Activated CD8-positive, alpha-beta memory T cell treated with anti-CD3 and anti-CD28 coated beads, Interleukin-2, amount 50 U/mL, for 24 hours (primary cell): ENCODE results near the gene NIPSNAP2.
"Not testable (repeated sequence)": the region's sequence is repeated elsewhere in the genome, so short reads cannot be mapped to it uniquely, and the experiment has no call there.

ENCODE experiments used
- DNase-seq: peaks from one replicate; pipeline ENCODE4 v3.0.0-alpha.2; 2020; ENCODE audit errors: extremely low read depth

Gene NIPSNAP2

DNA sequence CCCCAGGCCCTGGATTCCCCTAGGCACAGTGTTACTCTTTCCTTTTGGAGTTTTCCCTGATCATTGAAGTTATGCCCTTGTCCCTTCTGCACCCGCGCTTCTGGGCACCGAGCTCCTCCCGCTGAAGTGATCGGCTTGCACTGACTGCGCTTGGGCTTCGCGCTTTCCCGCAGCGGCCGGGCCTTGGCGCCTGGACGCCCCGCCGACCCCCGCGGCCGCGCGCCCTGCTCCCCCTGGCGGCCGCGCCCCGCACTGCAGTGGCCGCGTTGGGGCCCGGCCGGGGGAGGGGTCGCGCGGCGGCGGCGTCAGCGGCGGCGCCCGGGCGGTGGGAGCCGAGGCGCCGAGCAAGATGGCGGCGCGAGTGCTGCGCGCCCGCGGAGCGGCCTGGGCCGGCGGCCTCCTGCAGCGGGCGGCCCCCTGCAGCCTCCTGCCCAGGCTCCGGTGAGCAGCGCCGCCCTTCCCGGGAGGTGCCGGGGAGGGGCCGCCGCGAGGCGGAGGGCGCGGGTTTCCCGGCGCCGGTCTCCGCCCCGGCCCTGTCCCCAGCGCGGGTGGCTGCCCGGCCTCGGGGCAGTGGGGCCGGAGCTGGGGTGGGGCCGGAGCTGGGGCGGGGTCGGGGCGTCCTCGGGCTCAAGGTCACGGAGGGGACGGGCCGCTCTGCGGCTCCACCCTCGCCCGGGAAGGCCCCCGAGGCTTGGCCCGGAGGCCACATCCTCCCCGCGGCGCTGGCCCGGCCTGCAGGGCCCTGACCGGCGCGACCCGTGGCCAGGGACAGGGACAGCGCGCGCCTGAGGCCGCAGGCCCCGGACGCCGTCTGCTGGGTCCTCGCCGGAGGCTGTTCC lies at the start of gene NIPSNAP2:
Gene NIPSNAP2, plus strand, starts transcription at position 325 of the 839 bp plus-strand sequence. Its CDS starts 25 bp downstream, at position 350.
- no peak for DNase-seq

DNA sequence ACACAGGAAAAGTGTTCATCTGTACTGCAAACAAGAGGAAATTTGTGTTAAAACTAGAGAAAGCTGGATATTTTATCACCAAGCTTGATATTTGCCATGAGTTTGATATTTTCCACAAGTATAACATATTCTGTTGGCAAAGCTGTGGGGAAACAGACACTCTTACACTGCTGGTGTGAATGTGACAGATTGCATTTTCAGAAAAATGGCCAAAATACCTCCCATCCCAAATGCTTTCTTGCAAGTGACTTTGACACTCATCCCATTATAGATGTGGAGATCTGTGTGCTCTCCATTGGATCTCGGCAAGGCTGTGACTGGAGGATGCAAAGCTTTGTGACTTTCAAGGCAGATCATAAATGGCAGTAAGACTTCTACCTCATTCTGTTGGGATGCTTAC lies 46.6 kb upstream of the NIPSNAP2 start:
- DNase-seq: no peak

DNA sequence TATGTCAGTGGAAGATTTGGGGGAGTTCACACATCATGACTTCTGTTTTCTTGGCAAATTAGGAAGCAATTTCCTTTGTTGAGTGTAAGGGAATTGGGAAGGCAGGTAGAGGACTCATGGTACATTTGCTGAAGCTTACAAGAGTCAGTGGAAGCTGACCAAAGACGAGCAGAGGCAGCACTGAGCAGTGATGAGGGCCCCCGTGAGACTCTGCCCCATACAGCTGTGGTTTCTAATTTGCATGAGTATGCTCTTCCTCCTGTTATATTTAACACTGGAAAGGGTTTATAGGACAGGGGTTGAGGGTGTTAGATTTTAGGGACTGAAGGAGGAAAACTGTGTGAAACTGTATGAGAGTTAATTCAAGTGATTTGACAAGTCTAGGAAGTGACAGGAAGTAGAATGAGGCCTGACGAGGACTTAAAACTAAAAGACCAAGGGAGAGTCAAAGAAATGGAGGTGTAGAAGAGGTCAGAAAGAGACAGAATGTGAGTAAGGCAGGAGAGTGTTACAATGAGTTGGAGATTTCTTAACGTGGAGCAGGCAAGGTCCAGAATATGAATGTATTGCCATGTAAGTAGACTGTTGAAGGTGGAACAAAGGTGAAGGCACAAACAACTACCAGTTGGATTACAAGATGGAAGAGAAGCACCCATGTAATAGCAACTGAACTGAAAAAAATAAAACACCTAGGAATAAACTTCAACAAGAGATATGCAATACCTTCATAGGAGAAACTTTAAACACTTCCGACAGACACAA lies 36.2 kb upstream of the NIPSNAP2 start:
- DNase-seq: no peak

DNA sequence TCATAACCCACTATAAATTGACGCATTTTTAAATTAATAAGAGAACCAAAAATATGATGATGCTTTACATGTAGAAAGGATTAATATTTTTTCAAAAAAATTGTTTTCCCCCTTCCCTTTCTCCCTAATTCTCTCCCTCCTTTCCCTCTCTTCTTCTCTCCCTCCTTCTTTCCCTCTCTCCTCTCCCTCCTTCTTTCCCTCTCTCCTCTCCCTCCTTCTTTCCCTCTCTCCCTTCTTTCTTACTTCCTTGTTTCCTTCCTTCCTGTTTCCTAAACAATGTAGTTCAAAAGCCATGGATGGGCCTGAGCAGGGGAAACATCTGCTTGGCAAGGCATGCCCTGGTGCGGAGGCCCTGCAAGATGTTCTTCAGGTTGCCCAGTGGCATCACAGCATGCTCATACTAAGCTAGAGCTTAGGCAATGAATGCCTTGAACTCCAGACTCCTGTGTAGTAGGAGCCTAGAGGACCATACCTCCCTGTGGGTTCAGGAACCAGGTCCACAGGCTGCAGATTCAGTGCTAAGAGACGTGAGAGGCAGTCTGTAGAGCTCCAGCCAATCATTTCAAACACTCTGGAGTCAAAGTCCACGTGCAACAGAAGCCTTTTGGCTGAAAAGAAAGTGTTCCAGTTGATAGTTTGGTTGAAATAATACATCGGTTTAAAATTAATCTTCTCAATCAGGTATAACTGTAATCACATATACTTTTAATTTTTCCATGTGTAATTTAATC lies 32.8 kb upstream of the NIPSNAP2 start:
- no peak for DNase-seq

DNA sequence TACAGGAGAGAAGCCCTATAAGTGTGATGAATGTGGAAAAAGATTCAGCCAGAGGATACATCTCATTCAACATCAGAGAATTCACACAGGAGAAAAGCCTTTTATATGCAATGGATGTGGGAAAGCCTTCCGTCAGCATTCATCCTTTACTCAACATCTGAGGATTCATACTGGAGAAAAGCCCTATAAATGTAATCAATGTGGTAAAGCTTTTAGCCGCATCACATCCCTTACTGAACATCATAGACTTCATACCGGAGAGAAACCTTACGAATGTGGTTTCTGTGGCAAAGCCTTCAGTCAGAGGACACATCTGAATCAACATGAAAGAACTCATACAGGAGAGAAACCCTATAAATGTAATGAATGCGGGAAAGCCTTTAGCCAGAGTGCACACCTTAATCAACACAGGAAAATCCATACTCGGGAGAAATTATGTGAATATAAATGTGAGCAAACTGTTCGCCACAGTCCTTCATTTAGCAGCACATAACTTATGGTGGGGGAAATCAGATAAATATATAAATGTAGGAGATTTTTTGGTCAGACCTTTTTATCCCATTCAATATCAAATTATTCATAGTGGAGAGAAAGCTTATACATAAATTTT lies 24.8 kb upstream of the NIPSNAP2 start:
- DNase-seq: no peak

DNA sequence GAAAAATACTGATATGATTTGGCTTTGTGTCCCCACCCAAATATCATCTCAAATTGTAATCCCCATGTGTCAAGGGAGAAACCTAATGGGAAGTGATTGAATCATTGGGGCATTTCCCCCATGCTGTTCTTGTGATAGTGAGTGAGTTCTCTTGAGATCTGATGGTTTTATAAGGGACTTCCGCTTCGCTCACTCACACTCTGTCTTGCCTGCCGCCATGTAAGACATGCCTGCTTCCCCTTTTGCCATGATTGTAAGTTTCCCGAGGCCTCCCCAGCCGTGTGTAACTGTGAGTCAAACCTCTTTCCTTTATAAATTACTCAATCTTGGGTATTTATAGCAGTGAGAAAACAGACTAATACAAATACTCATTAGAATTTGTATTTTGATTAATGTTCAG lies 17.8 kb upstream of the NIPSNAP2 start:
- DNase-seq: no peak

DNA sequence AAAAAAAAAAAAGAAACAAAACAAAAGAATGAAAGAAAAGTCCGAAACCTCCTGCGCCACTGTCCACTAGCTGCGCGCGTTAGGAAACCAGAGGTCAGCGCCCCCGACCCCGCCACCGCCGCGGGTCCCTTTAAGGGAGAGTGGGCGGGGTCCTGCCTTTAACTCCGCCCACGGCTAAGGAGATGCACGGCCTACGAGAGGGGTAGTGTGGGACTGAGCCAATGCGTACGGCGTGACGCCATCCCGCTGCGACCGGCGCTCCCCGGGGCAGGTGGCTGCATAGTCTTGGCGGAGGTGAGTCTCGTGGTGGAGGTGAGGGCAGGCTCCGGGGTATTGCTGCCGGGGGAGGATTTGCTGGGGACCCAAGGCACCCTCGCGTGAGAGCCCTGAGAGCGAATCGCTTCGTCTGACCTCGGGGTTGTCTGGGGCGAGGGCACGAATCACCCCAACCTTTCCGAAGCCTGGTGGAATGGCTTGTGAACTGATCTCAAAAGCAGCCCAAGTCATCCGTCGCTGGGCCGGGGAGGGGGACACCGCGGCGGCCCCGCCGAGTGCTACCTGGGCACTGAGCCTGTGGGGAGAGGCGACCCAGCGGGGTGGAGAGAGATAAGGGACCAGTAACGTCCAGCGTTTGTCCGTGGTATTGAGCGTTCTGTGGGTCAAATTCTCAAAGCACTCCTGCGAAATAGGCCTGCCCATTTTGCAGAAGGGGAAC lies 12.6 kb upstream of the NIPSNAP2 start, which contains the start of gene MRPS17:
Gene MRPS17, plus strand, starts transcription at position 241 of the 715 bp plus-strand sequence. CDS start 1,319 bp downstream, outside the sequence.
- peak; percentile 77 for DNase-seq

DNA sequence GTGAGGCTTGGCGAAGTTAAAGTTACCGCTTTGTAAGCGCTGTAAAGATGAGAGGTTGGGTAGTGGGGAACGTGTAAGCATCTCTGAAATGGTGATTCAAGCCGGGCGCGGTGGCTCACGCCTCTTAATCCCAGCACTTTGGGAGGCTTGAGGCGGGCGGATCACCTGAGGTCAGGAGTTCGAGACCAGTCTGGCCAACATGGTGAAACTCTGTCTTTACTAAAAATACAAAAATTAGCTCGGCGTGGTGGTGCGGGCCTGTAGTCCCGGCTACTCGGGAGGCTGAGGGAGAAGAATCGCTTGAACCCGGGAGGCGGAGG lies 12.1 kb upstream of the NIPSNAP2 start:
- not testable (repeated sequence) for DNase-seq

DNA sequence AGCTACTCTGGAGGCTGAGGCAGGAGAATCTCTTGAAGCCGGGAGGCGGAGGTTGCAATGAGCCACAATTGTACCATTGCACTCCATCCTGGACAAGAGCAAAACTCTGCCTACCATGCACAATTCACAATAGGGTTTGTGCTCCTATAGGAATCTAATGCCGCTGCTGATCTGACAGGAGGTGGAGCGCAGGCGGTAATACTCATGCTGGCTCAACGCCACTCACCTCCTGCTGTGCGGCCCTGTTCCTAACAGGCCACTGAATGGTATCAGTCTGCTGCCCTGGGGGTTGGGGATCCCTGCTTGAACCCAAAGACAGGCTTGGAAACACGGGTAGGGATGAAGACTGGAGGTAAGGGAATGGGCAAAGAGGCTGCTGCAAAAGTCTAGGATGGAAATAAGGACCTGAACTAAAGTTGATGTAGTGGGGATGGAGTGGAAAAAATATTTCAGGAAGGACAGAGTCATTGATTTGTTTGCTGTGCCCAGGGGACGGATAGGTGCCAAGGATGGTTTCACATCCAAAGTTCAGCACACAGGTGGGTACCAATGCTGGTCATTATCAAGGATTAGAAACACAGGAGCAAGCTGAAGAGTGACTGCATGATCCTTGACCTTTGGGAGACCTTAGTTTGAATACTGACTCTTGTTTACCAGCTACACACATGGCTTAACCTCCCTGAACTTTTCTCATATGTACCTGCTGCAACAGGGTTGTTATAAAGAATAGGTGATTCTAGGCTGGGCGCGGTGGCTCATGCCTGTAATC lies 10.5 kb upstream of the NIPSNAP2 start:
- DNase-seq: no peak

DNA sequence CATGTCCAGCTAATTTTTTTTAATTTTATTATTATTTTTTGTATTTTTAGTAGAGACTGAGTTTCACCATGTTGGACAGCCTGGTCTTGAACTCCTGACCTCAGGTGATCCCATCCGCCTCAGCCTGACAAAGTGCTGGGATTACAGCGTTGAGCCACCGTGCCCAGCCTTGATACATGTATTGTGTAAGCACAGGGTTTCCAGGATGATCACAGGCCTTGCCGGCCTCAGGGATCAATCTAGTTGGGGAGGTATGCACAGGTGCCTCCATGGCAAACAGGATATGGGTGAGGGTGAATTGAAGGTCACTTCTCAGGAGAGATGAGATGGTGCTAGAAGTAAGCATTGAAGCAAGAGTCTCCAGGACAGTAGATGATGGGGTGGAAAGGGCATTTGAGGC lies 7.2 kb upstream of the NIPSNAP2 start:
- no peak for DNase-seq

DNA sequence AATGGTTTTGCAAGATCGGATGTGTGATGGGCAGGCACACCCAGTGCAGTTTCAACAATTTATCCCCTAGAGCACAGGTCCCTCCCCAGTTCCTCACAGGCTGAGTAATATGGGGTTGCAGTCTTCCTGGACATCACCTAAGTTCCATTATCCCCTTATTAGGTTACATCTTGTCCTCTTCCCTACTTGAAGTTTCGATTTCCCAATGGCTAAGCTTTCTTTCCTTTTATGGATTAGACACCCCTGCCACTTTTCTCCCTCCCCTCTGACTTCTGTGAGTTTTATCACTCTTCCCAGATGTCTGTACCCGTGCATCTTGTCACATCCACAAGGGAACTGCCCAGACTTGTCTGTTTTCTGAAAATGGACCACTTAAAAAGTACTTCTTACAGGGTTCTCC lies 2.4 kb upstream of the NIPSNAP2 start:
- no peak for DNase-seq

DNA sequence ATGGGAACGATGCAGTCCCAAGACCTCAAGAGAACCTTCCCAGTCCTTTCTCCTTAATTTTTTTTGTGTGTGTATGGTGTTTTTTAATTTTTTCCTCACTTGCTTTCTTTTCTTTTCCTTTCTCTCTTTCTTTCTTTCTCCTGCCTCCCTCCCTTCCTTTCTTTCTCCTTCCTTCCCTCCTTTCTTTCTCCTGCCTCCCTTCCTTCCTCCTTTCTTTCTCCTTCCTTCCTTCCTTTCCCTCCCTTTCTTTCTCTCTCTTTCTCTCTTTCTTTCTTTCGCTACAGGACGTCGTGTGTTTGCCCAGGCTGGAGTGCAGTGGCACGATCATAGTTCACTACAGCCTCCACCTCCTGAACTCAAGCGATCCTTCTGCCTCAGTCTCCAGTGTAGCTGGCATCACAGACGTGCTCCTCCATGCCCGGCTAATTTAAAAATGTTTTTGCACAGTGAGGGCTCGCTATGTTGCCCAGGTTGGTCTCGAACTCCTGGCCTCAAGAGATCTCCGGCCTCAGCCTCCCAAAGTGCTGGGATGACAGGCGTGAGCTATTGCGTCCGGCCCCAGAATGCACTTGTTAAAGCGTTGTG lies 709 bp upstream of the NIPSNAP2 start:
- no peak for DNase-seq

DNA sequence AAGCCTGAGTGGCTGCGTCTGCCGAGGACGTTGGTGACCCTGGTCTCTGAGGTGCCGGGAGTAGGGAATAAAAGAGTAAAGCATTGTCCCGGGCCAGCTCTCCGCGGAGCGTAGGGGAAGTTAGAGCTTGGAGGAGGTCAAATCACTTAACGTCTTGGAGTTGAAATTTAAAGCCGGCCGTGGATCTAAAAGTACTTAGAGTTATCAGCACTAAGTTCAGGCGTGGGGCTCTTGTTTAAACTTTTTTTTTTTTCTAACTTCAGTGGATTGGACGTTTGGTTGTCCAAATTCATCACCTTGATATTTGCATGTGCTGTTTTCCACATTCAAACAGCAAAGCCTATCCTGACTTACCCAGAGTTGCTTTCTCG lies 700 bp downstream of the NIPSNAP2 start:
- DNase-seq: no peak

DNA sequence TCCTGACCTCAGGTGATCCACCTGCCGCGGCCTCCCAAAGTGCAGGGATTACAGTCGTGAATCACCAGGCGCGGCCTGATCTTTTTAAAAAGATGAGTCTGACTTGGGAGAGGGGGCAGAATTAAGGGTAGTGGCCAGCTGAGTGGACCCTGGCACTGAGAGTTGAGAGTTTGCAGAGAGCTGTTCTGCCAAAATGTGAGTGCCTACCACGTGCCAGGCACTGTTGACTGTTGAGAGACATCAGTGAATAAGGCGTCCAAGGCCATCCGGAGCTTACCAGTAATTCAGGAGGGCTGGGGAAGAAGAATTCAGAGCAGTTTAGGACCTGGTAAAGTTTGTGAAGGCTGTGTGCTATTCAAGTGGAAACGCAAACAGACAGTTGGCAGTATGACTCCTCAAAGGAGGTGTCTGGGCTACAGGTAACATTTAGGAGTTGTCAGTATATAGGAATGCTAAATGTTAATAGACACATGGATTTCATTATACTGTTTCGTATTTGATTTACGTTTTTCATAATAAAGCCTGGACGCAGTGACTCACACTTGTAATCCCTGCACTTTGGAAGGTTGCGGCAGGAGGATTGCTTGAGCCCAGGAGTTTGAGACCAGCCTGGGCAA lies 1.5 kb downstream of the NIPSNAP2 start:
- DNase-seq: no peak

DNA sequence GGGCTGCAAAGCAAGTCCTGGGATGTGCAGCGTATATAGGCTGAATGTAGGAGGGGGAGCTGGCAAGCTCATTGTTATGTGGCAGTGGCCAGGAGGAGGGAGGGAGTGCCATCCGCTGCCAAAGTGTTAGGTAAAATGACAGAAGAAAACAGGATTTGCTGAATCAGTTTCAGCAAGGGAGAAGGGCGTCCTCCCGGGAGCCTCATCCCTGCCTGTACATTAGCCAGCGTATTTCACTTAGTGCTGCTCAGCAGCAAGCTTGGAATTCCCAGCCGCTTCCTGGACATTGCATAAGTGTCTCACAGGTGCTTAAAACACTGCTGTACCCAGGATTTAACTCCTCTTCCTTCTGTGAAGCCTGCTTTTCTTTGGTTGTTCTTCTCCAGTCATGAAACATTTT lies 2.5 kb downstream of the NIPSNAP2 start:
- no peak for DNase-seq

DNA sequence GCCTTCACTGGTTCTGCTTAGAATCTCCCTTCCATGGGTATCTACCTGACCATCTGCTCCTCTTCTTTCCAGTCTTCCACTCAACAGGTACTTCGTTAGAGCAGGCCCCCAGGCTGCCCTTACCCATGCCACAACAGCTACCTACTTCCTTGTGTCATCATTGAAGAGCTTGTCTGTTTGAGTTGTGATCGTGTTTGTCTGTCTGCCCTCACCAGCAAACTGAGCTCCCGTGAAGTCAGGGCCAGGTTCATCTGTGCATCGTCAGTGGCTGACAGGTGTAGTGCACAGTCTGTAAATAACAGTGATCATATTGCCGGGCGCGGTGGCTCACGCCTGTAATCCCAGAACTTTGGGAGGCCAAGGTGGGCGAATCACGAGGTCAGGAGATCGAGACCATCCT lies 5.0 kb downstream of the NIPSNAP2 start:
- DNase-seq: no peak

DNA sequence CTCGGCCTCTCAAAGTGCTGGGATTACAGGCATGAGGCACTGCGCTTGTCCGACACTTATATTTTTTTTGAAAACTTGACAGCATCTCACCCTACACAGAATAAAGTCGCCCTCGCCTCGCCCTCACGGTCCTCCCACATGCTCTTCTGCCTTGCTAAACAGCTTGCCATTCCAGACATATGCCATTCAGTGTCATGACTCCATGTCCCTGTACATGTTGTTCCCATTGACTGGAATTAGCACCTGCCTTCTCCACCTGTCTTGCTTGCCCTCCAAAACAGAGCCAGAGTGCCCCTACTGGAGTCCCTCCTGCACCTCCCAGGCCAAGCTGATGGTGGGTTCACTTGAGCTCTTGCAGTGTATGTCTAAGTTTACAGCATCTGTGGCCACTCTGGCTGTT lies 6.2 kb downstream of the NIPSNAP2 start:
- no peak for DNase-seq

DNA sequence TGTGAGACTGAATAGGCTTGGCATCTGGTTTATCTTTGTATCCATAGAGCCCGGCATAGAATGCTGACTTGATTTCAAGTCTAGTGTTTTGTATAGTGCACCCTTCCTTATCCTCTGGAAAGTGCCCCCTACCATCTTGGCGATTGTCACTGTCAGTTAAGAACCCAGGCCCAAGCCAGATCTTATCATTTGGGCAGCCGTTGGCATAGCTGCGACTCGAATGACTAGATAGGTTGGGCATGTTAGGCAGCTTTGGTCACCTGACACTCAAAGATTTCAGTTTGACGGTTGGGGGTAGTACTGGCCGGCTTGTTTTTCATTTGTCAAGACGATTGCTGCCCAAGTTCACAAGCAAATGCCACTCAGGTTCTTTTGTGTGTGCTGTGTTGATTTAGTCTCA lies 6.6 kb downstream of the NIPSNAP2 start:
- no peak for DNase-seq

DNA sequence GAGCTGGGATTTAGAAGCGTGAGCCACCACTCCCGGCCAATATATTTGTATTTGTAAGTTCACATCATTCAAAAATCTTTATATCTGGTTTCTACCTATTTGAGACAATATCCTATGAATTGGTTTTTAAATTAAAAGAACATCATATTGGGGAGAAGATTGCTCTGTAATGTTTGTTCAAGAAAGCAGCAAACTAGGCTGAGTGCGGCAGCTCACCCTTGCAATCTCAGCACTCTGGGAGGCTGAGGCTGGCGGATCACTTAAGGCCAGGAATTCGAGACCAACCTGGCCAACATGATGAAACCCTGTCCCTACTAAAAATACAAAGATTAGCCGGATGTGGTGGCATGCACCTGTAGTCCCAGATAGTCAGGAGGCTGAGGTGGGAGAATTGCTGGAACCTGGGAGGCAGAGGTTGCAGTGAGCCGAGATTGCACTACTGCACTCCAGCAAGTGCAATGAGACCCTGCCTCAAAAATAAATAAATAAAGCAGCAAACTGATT lies 9.4 kb downstream of the NIPSNAP2 start:
- no peak for DNase-seq
